ENCODE results near the gene NLRP3.
"Not testable (repeated sequence)": the region's sequence is repeated elsewhere in the genome, so short reads cannot be mapped to it uniquely, and the experiment has no call there.

Gene NLRP3

DNA sequence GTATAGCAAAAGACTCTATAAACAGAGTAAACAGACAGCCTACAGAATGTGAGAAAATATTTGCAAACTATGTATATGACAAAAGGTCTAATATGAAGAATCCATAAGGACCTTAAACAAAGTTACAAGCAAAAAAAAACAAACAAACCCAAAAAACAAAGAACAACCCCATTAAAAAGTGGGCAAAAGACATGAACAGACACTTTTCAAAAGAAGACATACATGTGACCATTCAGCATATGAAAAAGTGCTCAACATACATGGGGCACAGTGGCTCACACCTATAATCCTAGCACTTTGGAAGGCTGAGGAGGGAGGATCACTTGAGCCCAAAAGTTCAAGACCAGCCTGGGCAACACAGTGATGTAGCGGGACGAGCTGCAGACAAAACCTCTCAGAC is 59.8 kb downstream of the NLRP3 start:
- no peak for DNase-seq (ENCODE audit: insufficient read length, low spot score)
- no peak for FAIRE-seq
- TF ChIP-seq PAX5 (IDR thresholded peaks at IDR 0.05; ENCODE audit: insufficient read depth, low read length, severe bottlenecking) (no peak), POU2F2 (IDR thresholded peaks at IDR 0.05; ENCODE audit: low read depth, low read length) (no peak), TAF1 (IDR thresholded peaks at IDR 0.05; ENCODE audit: low read depth, low read length) (no peak), POLR2AphosphoS5 (IDR thresholded peaks at IDR 0.05; ENCODE audit: low read depth, low read length) (no peak), POLR2A (IDR thresholded peaks at IDR 0.05; ENCODE audit: low read depth, low read length) (no peak)

DNA sequence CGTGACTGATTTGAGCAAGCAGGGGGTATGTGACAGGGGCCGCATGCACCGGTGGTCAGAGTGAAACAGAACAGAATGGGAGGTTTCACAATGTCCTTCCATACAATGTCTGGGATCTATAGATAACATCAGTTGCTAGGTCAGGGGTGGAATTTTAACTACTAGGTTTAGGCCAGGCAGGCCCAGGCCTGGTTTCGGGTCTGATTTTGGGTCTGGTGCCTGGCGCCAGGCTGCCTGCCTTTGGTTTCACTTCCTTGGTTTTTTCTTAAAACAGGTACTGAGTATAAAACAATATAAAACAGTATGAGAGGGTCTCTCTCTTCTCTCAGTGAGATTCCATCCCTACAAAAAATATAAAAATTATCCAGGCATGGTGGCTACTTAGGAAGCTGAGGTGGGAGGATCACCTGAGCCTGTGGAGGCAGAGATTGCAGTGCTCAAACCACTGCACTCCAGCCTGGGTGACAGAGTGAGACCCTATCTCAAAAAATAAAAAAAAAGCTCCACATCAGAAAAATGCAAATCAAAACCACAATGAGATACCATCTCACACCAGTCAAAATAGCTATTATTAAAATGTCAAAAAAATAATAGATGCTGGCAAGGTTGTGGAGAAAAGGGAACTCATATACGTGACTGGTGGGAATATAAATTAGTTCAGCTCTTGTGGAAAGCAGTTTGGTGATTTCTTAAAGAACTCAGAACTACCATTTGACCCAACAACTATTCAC is 60.5 kb downstream of the NLRP3 start:
- DNase-seq (ENCODE audit: insufficient read length, low spot score), result not testable (repeated sequence)
- peak; percentile 74 for TF ChIP-seq SPI1 (IDR thresholded peaks at IDR 0.05; ENCODE audit: low read depth, low read length)
- FAIRE-seq, result peak; percentile 94

GRCh38 chr1:247482747-247483146 is 66.8 kb downstream of the NLRP3 start:
- DNase-seq (ENCODE audit: insufficient read length, low spot score) (no peak), FAIRE-seq (no peak)
- TF ChIP-seq SPI1 (IDR thresholded peaks at IDR 0.05; ENCODE audit: low read depth, low read length) (no peak), POLR2A (IDR thresholded peaks at IDR 0.05; ENCODE audit: low read depth, low read length) (no peak), PAX5 (IDR thresholded peaks at IDR 0.05; ENCODE audit: insufficient read depth, low read length, severe bottlenecking) (no peak), POLR2AphosphoS5 (IDR thresholded peaks at IDR 0.05; ENCODE audit: low read depth, low read length) (no peak), TAF1 (IDR thresholded peaks at IDR 0.05; ENCODE audit: low read depth, low read length) (no peak), POU2F2 (IDR thresholded peaks at IDR 0.05; ENCODE audit: low read depth, low read length) (no peak)

GRCh38 chr1:247487057-247487456 is 71.1 kb downstream of the NLRP3 start:
- FAIRE-seq (peak; percentile 71), DNase-seq (ENCODE audit: insufficient read length, low spot score) (peak; percentile 25)
- TF ChIP-seq POLR2A (IDR thresholded peaks at IDR 0.05; ENCODE audit: low read depth, low read length), result no peak
- no peak for TF ChIP-seq POU2F2 (IDR thresholded peaks at IDR 0.05; ENCODE audit: low read depth, low read length)
- no peak for TF ChIP-seq PAX5 (IDR thresholded peaks at IDR 0.05; ENCODE audit: insufficient read depth, low read length, severe bottlenecking)
- TF ChIP-seq SPI1 (IDR thresholded peaks at IDR 0.05; ENCODE audit: low read depth, low read length), result no peak
- no peak for TF ChIP-seq POLR2AphosphoS5 (IDR thresholded peaks at IDR 0.05; ENCODE audit: low read depth, low read length)
- TF ChIP-seq TAF1 (IDR thresholded peaks at IDR 0.05; ENCODE audit: low read depth, low read length), result no peak

DNA sequence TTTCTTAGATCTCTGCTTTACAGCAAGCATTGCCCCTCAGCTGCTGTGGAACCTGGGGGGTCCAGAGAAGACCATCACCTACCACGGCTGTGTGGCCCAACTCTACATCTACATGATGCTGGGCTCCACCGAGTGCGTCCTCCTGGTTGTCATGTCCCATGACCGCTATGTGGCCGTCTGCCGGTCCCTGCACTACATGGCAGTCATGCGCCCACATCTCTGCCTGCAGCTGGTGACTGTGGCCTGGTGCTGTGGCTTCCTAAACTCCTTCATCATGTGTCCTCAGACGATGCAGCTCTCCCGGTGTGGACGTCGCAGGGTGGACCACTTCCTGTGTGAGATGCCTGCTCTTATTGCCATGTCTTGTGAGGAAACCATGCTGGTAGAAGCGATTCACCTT is 75.4 kb downstream of the NLRP3 start:
- TF ChIP-seq PAX5 (IDR thresholded peaks at IDR 0.05; ENCODE audit: insufficient read depth, low read length, severe bottlenecking) (no peak), SPI1 (IDR thresholded peaks at IDR 0.05; ENCODE audit: low read depth, low read length) (no peak), POLR2A (IDR thresholded peaks at IDR 0.05; ENCODE audit: low read depth, low read length) (no peak), TAF1 (IDR thresholded peaks at IDR 0.05; ENCODE audit: low read depth, low read length) (no peak), POLR2AphosphoS5 (IDR thresholded peaks at IDR 0.05; ENCODE audit: low read depth, low read length) (no peak), POU2F2 (IDR thresholded peaks at IDR 0.05; ENCODE audit: low read depth, low read length) (no peak)
- no peak for FAIRE-seq
- DNase-seq (ENCODE audit: insufficient read length, low spot score), result no peak

GRCh38 chr1:247493106-247493505 is 77.1 kb downstream of the NLRP3 start:
- no peak for TF ChIP-seq POLR2A (IDR thresholded peaks at IDR 0.05; ENCODE audit: low read depth, low read length)
- no peak for TF ChIP-seq POLR2AphosphoS5 (IDR thresholded peaks at IDR 0.05; ENCODE audit: low read depth, low read length)
- no peak for TF ChIP-seq TAF1 (IDR thresholded peaks at IDR 0.05; ENCODE audit: low read depth, low read length)
- no peak for TF ChIP-seq PAX5 (IDR thresholded peaks at IDR 0.05; ENCODE audit: insufficient read depth, low read length, severe bottlenecking)
- DNase-seq (ENCODE audit: insufficient read length, low spot score) (no peak), FAIRE-seq (no peak)

DNA sequence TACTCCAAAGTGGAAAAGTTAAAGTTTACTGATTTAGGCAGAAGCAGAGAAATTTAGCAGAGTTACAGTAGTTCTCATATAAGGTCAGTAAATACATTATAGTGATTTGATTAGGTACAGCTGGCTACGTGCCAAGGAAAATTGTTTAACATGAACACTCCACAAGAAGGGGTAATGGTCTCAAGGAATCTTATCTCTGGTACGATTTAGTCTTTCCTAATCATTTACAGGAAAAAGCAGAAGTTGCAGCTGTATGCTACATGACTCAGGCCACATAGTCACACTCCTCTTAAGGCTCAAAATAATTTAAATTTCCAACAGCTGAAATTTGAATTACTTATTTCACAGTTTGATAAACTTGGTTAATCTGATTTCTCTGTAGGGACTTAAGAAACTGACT is 78.8 kb downstream of the NLRP3 start:
- no peak for DNase-seq (ENCODE audit: insufficient read length, low spot score)
- no peak for FAIRE-seq
- TF ChIP-seq POLR2AphosphoS5 (IDR thresholded peaks at IDR 0.05; ENCODE audit: low read depth, low read length) (no peak), POLR2A (IDR thresholded peaks at IDR 0.05; ENCODE audit: low read depth, low read length) (no peak), PAX5 (IDR thresholded peaks at IDR 0.05; ENCODE audit: insufficient read depth, low read length, severe bottlenecking) (no peak), POU2F2 (IDR thresholded peaks at IDR 0.05; ENCODE audit: low read depth, low read length) (no peak)

DNA sequence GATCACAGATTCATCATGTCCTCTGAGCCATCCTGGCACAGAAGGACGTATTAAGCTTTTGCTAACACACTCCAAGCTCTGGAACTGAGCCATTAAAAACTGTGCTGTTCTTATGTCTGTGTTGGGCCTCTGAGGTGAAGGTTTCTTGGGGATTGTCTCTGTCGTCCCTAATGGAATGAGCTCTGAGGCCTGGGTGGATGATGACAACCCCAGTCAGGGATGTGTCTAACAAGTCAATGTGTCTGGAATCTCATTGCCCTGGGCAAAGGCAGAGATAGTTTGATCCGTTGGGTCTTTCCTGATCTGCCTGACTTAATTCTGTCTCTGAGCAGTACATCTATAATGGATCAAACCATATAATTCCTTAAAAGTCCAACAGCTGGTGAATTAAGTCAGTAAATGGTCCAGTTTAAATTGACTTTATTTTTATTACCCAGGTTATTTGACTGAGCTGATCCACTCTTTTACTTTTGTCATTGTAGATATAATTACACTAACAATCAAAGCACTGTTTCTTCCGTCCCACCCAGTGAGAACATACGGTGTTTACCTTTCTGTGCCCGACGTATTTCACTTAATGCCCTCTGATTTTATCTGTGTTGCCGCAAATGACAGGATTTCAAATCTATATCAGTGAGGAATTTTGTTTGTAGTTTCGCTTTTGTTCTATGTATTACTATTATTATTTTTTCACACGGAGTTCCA is 80.8 kb downstream of the NLRP3 start:
- DNase-seq (ENCODE audit: insufficient read length, low spot score), result no peak
- TF ChIP-seq SPI1 (IDR thresholded peaks at IDR 0.05; ENCODE audit: low read depth, low read length), result no peak
- no peak for TF ChIP-seq POLR2A (IDR thresholded peaks at IDR 0.05; ENCODE audit: low read depth, low read length)
- TF ChIP-seq POLR2AphosphoS5 (IDR thresholded peaks at IDR 0.05; ENCODE audit: low read depth, low read length), result no peak
- no peak for TF ChIP-seq POU2F2 (IDR thresholded peaks at IDR 0.05; ENCODE audit: low read depth, low read length)
- TF ChIP-seq TAF1 (IDR thresholded peaks at IDR 0.05; ENCODE audit: low read depth, low read length), result no peak
- TF ChIP-seq PAX5 (IDR thresholded peaks at IDR 0.05; ENCODE audit: insufficient read depth, low read length, severe bottlenecking), result no peak
- no peak for FAIRE-seq
